ENCODE results near the gene HSH2D.

Gene HSH2D

GRCh38 chr19:16188521-16188920 lies 45.0 kb downstream of the HSH2D start:
- no peaks in the 10 kb centered on the region for H3K9me3 ChIP-seq (ENCODE audit: control insufficient read depth, insufficient read depth, low read length)
- H3K27me3 ChIP-seq (ENCODE audit: control insufficient read depth, insufficient read depth, low read length) = no peaks in the 10 kb centered on the region
- peaks cover 5% of the 10 kb centered on the region for H3K4me1 ChIP-seq (ENCODE audit: control insufficient read depth, insufficient read depth, low read length)
- peak overlapping the region; percentile 12 for H3K9ac ChIP-seq (ENCODE audit: low read depth, low read length)
- no peak overlapping the region for H3K4me3 ChIP-seq (ENCODE audit: low read depth, low read length)
- H3K36me3 ChIP-seq (ENCODE audit: control insufficient read depth, insufficient read depth, low read length) = peaks cover 29% of the 10 kb centered on the region

GRCh38 chr19:16190198-16190597 lies 46.7 kb downstream of the HSH2D start:
- no peak overlapping the region for H3K4me3 ChIP-seq (ENCODE audit: low read depth, low read length)
- H3K9me3 ChIP-seq (ENCODE audit: control insufficient read depth, insufficient read depth, low read length) = no peaks in the 10 kb centered on the region
- H3K36me3 ChIP-seq (ENCODE audit: control insufficient read depth, insufficient read depth, low read length) = peaks cover 29% of the 10 kb centered on the region
- H3K27me3 ChIP-seq (ENCODE audit: control insufficient read depth, insufficient read depth, low read length) = no peaks in the 10 kb centered on the region
- no peak overlapping the region for H3K9ac ChIP-seq (ENCODE audit: low read depth, low read length)
- peaks cover 5% of the 10 kb centered on the region for H3K4me1 ChIP-seq (ENCODE audit: control insufficient read depth, insufficient read depth, low read length)

- no peaks in the 10 kb centered on the region for H3K27me3 ChIP-seq (ENCODE audit: control insufficient read depth, insufficient read depth, low read length)
Observed at GRCh38 chr19:16190736-16191135, 47.3 kb downstream of the HSH2D start.

GRCh38 chr19:16191216-16191908 lies 47.9 kb downstream of the HSH2D start:
- no peaks in the 10 kb centered on the region for H3K27me3 ChIP-seq (ENCODE audit: control insufficient read depth, insufficient read depth, low read length)
- no peak overlapping the region for H3K9ac ChIP-seq (ENCODE audit: low read depth, low read length)
- H3K4me3 ChIP-seq (ENCODE audit: low read depth, low read length) = no peak overlapping the region
- peaks cover 29% of the 10 kb centered on the region for H3K36me3 ChIP-seq (ENCODE audit: control insufficient read depth, insufficient read depth, low read length)
- H3K9me3 ChIP-seq (ENCODE audit: control insufficient read depth, insufficient read depth, low read length) = no peaks in the 10 kb centered on the region
- H3K4me1 ChIP-seq (ENCODE audit: control insufficient read depth, insufficient read depth, low read length) = peaks cover 2% of the 10 kb centered on the region

More at GRCh38 chr19:16190736-16191135, 47.3 kb downstream of the HSH2D start:
- H3K36me3 ChIP-seq (ENCODE audit: control insufficient read depth, insufficient read depth, low read length) = peaks cover 29% of the 10 kb centered on the region
- no peak overlapping the region for H3K4me3 ChIP-seq (ENCODE audit: low read depth, low read length)
- H3K9ac ChIP-seq (ENCODE audit: low read depth, low read length) = no peak overlapping the region
- no peaks in the 10 kb centered on the region for H3K9me3 ChIP-seq (ENCODE audit: control insufficient read depth, insufficient read depth, low read length)
- H3K4me1 ChIP-seq (ENCODE audit: control insufficient read depth, insufficient read depth, low read length) = peaks cover 5% of the 10 kb centered on the region

DNA sequence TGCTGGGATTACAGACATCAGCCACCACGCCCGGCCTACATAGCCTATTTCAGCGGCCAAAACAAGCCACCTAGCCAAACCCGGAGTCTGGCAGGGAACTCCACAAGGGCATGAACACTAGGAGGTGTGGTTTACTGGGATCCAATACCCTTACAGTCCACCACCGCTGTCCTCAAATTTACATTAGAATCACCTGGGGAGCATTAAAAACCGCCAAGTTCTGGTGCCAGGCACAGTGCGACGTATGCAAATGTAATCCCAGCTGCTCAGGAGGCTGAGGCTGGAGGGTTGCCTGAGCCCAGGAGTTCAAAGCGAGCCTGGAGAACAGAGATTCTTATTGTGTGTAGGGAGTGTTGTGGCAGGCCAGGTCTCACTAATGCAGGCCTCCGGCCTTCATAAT lies 50.0 kb downstream of the HSH2D start:
- Histone ChIP-seq H3K9ac (ENCODE audit: low read depth, low read length) (no peak overlapping the region), H3K36me3 (ENCODE audit: control insufficient read depth, insufficient read depth, low read length) (peaks cover 25% of the 10 kb centered on the region), H3K9me3 (ENCODE audit: control insufficient read depth, insufficient read depth, low read length) (no peaks in the 10 kb centered on the region), H3K4me3 (ENCODE audit: low read depth, low read length) (no peak overlapping the region), H3K4me1 (ENCODE audit: control insufficient read depth, insufficient read depth, low read length) (peaks cover 7% of the 10 kb centered on the region), H3K27me3 (ENCODE audit: control insufficient read depth, insufficient read depth, low read length) (no peaks in the 10 kb centered on the region)

- Histone ChIP-seq H3K9ac (ENCODE audit: low read depth, low read length) (peak overlapping the region; percentile 13), H3K36me3 (ENCODE audit: control insufficient read depth, insufficient read depth, low read length) (peaks cover 3% of the 10 kb centered on the region), H3K9me3 (ENCODE audit: control insufficient read depth, insufficient read depth, low read length) (no peaks in the 10 kb centered on the region), H3K4me1 (ENCODE audit: control insufficient read depth, insufficient read depth, low read length) (peaks cover 7% of the 10 kb centered on the region), H3K27me3 (ENCODE audit: control insufficient read depth, insufficient read depth, low read length) (no peaks in the 10 kb centered on the region), H3K4me3 (ENCODE audit: low read depth, low read length) (peak overlapping the region; percentile 91)
Observed at GRCh38 chr19:16197188-16197621, 53.7 kb downstream of the HSH2D start.

GRCh38 chr19:16197622-16198369 lies 54.3 kb downstream of the HSH2D start, which contains the start of gene AP1M1:
TSS of gene AP1M1 (plus strand) at chr19:16197911. CDS start at chr19:16198027, 116 bp downstream.
- H3K36me3 ChIP-seq (ENCODE audit: control insufficient read depth, insufficient read depth, low read length) = peaks cover 3% of the 10 kb centered on the region
- H3K9me3 ChIP-seq (ENCODE audit: control insufficient read depth, insufficient read depth, low read length) = no peaks in the 10 kb centered on the region
- H3K4me3 ChIP-seq (ENCODE audit: low read depth, low read length) = peak within 1 kb of the TSS; percentile 91
- no peaks in the 10 kb centered on the region for H3K27me3 ChIP-seq (ENCODE audit: control insufficient read depth, insufficient read depth, low read length)
- H3K4me1 ChIP-seq (ENCODE audit: control insufficient read depth, insufficient read depth, low read length) = peaks cover 7% of the 10 kb centered on the region
- H3K9ac ChIP-seq (ENCODE audit: low read depth, low read length) = peak within 1 kb of the TSS; percentile 47

- Histone ChIP-seq H3K27me3 (ENCODE audit: control insufficient read depth, insufficient read depth, low read length) (no peaks in the 10 kb centered on the region), H3K4me3 (ENCODE audit: low read depth, low read length) (peak overlapping the region; percentile 91), H3K36me3 (ENCODE audit: control insufficient read depth, insufficient read depth, low read length) (peaks cover 4% of the 10 kb centered on the region), H3K4me1 (ENCODE audit: control insufficient read depth, insufficient read depth, low read length) (peaks cover 7% of the 10 kb centered on the region), H3K9me3 (ENCODE audit: control insufficient read depth, insufficient read depth, low read length) (no peaks in the 10 kb centered on the region), H3K9ac (ENCODE audit: low read depth, low read length) (peak overlapping the region; percentile 47)
Observed at GRCh38 chr19:16198370-16198651, 54.8 kb downstream of the HSH2D start.

GRCh38 chr19:16199275-16199932 lies 55.9 kb downstream of the HSH2D start:
- Histone ChIP-seq H3K36me3 (ENCODE audit: control insufficient read depth, insufficient read depth, low read length) (peaks cover 7% of the 10 kb centered on the region), H3K4me1 (ENCODE audit: control insufficient read depth, insufficient read depth, low read length) (peaks cover 4% of the 10 kb centered on the region), H3K9ac (ENCODE audit: low read depth, low read length) (no peak overlapping the region), H3K9me3 (ENCODE audit: control insufficient read depth, insufficient read depth, low read length) (no peaks in the 10 kb centered on the region), H3K27me3 (ENCODE audit: control insufficient read depth, insufficient read depth, low read length) (no peaks in the 10 kb centered on the region), H3K4me3 (ENCODE audit: low read depth, low read length) (no peak overlapping the region)

- H3K9me3 ChIP-seq (ENCODE audit: control insufficient read depth, insufficient read depth, low read length) = no peaks in the 10 kb centered on the region
- peaks cover 4% of the 10 kb centered on the region for H3K4me1 ChIP-seq (ENCODE audit: control insufficient read depth, insufficient read depth, low read length)
- H3K9ac ChIP-seq (ENCODE audit: low read depth, low read length) = no peak overlapping the region
- H3K27me3 ChIP-seq (ENCODE audit: control insufficient read depth, insufficient read depth, low read length) = no peaks in the 10 kb centered on the region
- no peak overlapping the region for H3K4me3 ChIP-seq (ENCODE audit: low read depth, low read length)
- H3K36me3 ChIP-seq (ENCODE audit: control insufficient read depth, insufficient read depth, low read length) = peaks cover 7% of the 10 kb centered on the region
Observed at GRCh38 chr19:16200038-16201010, 56.8 kb downstream of the HSH2D start.

DNA sequence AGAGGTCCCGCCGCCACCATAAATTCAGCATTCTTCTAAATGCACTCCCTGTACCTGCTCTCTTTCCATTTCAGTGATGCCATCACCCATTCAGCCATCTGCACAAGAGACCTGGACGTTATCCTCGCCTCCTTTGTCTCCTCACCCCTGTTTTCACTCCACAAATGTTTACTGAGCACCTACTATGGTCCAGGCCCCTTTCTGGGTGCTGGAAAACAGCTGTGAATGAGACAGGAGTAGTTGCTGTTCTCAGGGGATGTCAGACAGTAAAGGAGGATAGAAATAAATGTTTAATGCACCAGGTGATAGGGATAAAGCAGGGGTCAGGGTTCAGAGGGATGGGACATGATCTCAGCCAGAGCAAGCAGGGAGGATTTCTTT lies 57.5 kb downstream of the HSH2D start:
- H3K36me3 ChIP-seq (ENCODE audit: control insufficient read depth, insufficient read depth, low read length) = peaks cover 7% of the 10 kb centered on the region
- no peaks in the 10 kb centered on the region for H3K27me3 ChIP-seq (ENCODE audit: control insufficient read depth, insufficient read depth, low read length)
- peaks cover 4% of the 10 kb centered on the region for H3K4me1 ChIP-seq (ENCODE audit: control insufficient read depth, insufficient read depth, low read length)
- no peaks in the 10 kb centered on the region for H3K9me3 ChIP-seq (ENCODE audit: control insufficient read depth, insufficient read depth, low read length)
- no peak overlapping the region for H3K4me3 ChIP-seq (ENCODE audit: low read depth, low read length)
- H3K9ac ChIP-seq (ENCODE audit: low read depth, low read length) = no peak overlapping the region

All from iPS-15b (cell line).